HepG2 (cell line): Measurements from ENCODE around the gene PTMA. TPM values are rescaled to one million over a fixed set of nuclear protein-coding genes. Genes with fewer than 3 reads are reported as not detected.
A peak's percentile ranks its signal among the peaks of the same experiment; 100 is the strongest.

Experiments used
- AKAP8 ChIP-seq: sonication (generic); formaldehyde crosslinking; IDR thresholded peaks from 2 replicates; pipeline ENCODE4 v1.5.1; 2020; ENCODE audit warnings: mild to moderate bottlenecking, missing genetic modification reagents
- EZH2 ChIP-seq: conservative IDR thresholded peaks from 2 replicates; pipeline ENCODE4 v1.6.1; 2012; ENCODE audit warnings: mild to moderate bottlenecking, low read depth, low read length, moderate library complexity
- GZF1 ChIP-seq: sonication (generic); formaldehyde crosslinking; IDR thresholded peaks from 2 replicates; pipeline ENCODE4 v1.5.1; 2020; ENCODE audit warnings: mild to moderate bottlenecking, missing genetic modification reagents
- HIVEP1 ChIP-seq: sonication (generic); formaldehyde crosslinking; IDR thresholded peaks from 2 replicates; pipeline ENCODE4 v1.4.0; 2020; ENCODE audit warnings: mild to moderate bottlenecking, missing genetic modification reagents
- HNRNPH1 ChIP-seq: fragments of 200-400 bp; formaldehyde crosslinking; optimal IDR thresholded peaks from 2 replicates; pipeline ENCODE3; 2017; ENCODE audit warnings: mild to moderate bottlenecking, low read depth, low read length
- MAZ ChIP-seq, 2 experiments: sonication (generic) in 1 of 2; formaldehyde crosslinking in 1 of 2; IDR thresholded peaks; 2 replicates each; pipeline versions ENCODE4 v1.5.0 to v1.6.1; 2012 to 2020; ENCODE audit warnings: low read depth in 2 of 2, mild to moderate bottlenecking in 2 of 2, borderline replicate concordance in 1 of 2, improper control_type of control experiment in 1 of 2, low read length in 1 of 2, missing genetic modification reagents in 1 of 2, moderate library complexity in 1 of 2
- PRMT3 ChIP-seq: sonication (generic); formaldehyde crosslinking; IDR thresholded peaks from 2 replicates; pipeline ENCODE4 v1.8.1; 2022; ENCODE audit warnings: low read depth, mild to moderate bottlenecking, moderate library complexity, missing genetic modification reagents, borderline replicate concordance
- RFX1 ChIP-seq: fragments of 450-650 bp; IDR thresholded peaks from 2 replicates; pipeline ENCODE4 v1.6.1; 2017
- TRIM24 ChIP-seq: sonication (generic); formaldehyde crosslinking; IDR thresholded peaks from 2 replicates; pipeline ENCODE4 v1.8.0; 2022; ENCODE audit warnings: mild to moderate bottlenecking, missing genetic modification reagents
- ZNF451 ChIP-seq: sonication (generic); formaldehyde crosslinking; IDR thresholded peaks from 2 replicates; pipeline ENCODE4 v1.5.0; 2020; ENCODE audit warnings: mild to moderate bottlenecking, missing genetic modification reagents
- ZNF563 ChIP-seq: sonication (generic); formaldehyde crosslinking; IDR thresholded peaks from 2 replicates; pipeline ENCODE4 v1.8.0; 2022; ENCODE audit warnings: mild to moderate bottlenecking, moderate library complexity, missing genetic modification reagents
- ZNF572 ChIP-seq: sonication (generic); formaldehyde crosslinking; IDR thresholded peaks from 2 replicates; pipeline ENCODE4 v1.5.1; 2020; ENCODE audit warnings: mild to moderate bottlenecking, missing genetic modification reagents
- ZNF598 ChIP-seq: sonication (generic); formaldehyde crosslinking; IDR thresholded peaks from 2 replicates; pipeline ENCODE4 v1.5.1; 2020; ENCODE audit warnings: mild to moderate bottlenecking, missing genetic modification reagents, borderline replicate concordance
- ZNF614 ChIP-seq: IDR thresholded peaks from 2 replicates; pipeline ENCODE4 v1.6.1; 2018; ENCODE audit warnings: missing biosample characterization, missing genetic modification reagents, inconsistent platforms, borderline replicate concordance
- polyA plus RNA-seq, 8 experiments: library from polyadenylated mRNA; depleted of rRNA in 3 of 8; stranded (reverse) in 7 of 8; unstranded in 1 of 8; fragments of >200 nt; fragmentation: Illumina TruSeq in 4 of 8; extraction: Trizol in 4 of 8; gene quantifications; 2 replicates each; pipeline versions ENCODE4 v1.2.1 to v1.2.3, GENCODE V29; 2011 to 2016; ENCODE audit warnings: low read depth in 4 of 8, missing spikeins in 1 of 8, mixed read lengths in 1 of 8; ENCODE audit not compliant: insufficient read depth in 1 of 8
- total RNA-seq, 5 experiments: library from RNA; depleted of rRNA; stranded (reverse); fragments of >200 nt; fragmentation: Illumina TruSeq; extraction: Trizol; gene quantifications; 2 replicates each; pipeline ENCODE4 v1.2.3, GENCODE V29; 2016; ENCODE audit warnings: low read depth in 1 of 5
- TF ChIP-seq, protein P1 (sequence below): sonication (generic); formaldehyde crosslinking; IDR thresholded peaks from 2 replicates; pipeline ENCODE4 v1.4.0; 2020; ENCODE audit warnings: missing genetic modification reagents, mild to moderate bottlenecking, borderline replicate concordance
- TF ChIP-seq, protein P2 (sequence below): sonication (generic); formaldehyde crosslinking; IDR thresholded peaks from 2 replicates; pipeline ENCODE4 v1.9.0; 2022; ENCODE audit warnings: low read depth, missing genetic modification reagents
- TF ChIP-seq, protein P3 (sequence below): sonication (generic); formaldehyde crosslinking; IDR thresholded peaks from 2 replicates; pipeline ENCODE4 v1.4.0; 2020; ENCODE audit warnings: missing genetic modification reagents, borderline replicate concordance
- TF ChIP-seq, protein P4 (sequence below): sonication (generic); formaldehyde crosslinking; IDR thresholded peaks from 2 replicates; pipeline ENCODE4 v1.4.0; 2020; ENCODE audit warnings: missing genetic modification reagents, mild to moderate bottlenecking, borderline replicate concordance

PTMA gene
- total and polyA plus RNA-seq, 2 of the 13 experiments (the other 11 are each of a cell fraction or from before 2014, with no cell fraction given) = 190 to 1,086 TPM

DNA sequence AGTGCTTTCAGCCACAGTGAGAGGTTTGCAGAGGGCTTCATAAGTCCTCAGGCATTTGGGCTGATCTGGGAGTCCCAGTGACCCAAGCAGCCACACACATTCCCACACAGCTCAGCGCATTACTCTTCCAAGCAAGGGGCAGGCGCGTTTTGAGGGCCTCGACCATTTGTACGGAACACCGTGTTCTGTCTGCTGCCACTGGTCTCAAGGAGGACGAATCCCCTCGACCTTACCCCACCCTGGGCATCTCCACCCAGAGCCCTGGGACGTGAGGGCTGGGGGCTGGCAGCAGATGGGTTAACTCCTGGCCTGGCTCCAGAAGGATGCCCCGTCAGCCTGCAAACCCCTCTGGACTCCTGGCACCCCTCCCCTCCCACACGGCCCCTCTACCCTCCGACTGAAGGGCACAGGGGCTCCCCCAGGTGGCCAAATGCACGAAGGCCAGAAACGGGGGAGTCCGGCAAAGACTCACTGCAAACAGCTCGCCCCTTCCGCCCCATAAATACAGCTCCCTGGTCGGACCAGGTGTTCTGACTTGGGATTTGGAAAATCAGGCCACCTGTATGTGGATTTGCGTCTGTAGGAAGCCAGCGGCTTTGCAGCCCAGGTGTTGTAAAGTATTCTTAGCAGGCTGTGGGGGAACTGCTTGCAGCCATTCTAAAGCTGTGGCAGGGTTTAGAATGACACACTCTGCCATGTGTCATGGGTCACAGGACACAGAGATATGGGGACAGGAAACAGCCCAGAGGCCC is 33.6 kb upstream of the PTMA start (continued):
- TF ChIP-seq, protein P1, sequence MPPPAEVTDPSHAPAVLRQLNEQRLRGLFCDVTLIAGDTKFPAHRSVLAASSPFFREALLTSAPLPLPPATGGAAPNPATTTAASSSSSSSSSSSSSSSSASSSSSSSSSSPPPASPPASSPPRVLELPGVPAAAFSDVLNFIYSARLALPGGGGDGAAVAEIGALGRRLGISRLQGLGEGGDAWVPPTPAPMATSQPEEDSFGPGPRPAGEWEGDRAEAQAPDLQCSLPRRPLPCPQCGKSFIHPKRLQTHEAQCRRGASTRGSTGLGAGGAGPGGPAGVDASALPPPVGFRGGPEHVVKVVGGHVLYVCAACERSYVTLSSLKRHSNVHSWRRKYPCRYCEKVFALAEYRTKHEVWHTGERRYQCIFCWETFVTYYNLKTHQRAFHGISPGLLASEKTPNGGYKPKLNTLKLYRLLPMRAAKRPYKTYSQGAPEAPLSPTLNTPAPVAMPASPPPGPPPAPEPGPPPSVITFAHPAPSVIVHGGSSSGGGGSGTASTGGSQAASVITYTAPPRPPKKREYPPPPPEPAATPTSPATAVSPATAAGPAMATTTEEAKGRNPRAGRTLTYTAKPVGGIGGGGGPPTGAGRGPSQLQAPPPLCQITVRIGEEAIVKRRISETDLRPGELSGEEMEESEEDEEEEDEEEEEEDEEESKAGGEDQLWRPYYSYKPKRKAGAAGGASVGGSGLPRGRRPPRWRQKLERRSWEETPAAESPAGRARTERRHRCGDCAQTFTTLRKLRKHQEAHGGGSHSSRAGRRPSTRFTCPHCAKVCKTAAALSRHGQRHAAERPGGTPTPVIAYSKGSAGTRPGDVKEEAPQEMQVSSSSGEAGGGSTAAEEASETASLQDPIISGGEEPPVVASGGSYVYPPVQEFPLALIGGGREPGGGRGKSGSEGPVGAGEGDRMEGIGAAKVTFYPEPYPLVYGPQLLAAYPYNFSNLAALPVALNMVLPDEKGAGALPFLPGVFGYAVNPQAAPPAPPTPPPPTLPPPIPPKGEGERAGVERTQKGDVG = no peak
- TF ChIP-seq PRMT3 (CRISPR knock-in tag) = no peak
- TF ChIP-seq EZH2 = no peak
- TF ChIP-seq, protein P2, sequence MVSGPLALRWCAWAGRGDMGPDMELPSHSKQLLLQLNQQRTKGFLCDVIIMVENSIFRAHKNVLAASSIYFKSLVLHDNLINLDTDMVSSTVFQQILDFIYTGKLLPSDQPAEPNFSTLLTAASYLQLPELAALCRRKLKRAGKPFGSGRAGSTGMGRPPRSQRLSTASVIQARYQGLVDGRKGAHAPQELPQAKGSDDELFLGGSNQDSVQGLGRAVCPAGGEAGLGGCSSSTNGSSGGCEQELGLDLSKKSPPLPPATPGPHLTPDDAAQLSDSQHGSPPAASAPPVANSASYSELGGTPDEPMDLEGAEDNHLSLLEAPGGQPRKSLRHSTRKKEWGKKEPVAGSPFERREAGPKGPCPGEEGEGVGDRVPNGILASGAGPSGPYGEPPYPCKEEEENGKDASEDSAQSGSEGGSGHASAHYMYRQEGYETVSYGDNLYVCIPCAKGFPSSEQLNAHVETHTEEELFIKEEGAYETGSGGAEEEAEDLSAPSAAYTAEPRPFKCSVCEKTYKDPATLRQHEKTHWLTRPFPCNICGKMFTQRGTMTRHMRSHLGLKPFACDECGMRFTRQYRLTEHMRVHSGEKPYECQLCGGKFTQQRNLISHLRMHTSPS = no peak
- no peak for TF ChIP-seq GZF1
- TF ChIP-seq RFX1 = no peak
- TF ChIP-seq HNRNPH1 = no peak
- TF ChIP-seq ZNF451 (CRISPR knock-in tag) = no peak
- no peak; the same call in 1 of the 2 replicates for TF ChIP-seq HIVEP1 (CRISPR knock-in tag)
- TF ChIP-seq, protein P3, sequence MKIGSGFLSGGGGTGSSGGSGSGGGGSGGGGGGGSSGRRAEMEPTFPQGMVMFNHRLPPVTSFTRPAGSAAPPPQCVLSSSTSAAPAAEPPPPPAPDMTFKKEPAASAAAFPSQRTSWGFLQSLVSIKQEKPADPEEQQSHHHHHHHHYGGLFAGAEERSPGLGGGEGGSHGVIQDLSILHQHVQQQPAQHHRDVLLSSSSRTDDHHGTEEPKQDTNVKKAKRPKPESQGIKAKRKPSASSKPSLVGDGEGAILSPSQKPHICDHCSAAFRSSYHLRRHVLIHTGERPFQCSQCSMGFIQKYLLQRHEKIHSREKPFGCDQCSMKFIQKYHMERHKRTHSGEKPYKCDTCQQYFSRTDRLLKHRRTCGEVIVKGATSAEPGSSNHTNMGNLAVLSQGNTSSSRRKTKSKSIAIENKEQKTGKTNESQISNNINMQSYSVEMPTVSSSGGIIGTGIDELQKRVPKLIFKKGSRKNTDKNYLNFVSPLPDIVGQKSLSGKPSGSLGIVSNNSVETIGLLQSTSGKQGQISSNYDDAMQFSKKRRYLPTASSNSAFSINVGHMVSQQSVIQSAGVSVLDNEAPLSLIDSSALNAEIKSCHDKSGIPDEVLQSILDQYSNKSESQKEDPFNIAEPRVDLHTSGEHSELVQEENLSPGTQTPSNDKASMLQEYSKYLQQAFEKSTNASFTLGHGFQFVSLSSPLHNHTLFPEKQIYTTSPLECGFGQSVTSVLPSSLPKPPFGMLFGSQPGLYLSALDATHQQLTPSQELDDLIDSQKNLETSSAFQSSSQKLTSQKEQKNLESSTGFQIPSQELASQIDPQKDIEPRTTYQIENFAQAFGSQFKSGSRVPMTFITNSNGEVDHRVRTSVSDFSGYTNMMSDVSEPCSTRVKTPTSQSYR (CRISPR knock-in tag) = no peak
- TF ChIP-seq ZNF614 (CRISPR knock-in tag) = no peak; the same call in 1 of the 2 replicates
- TF ChIP-seq MAZ (IDR thresholded peaks at IDR 0.05; ENCODE audit: borderline replicate concordance, low read depth, low read length) = peak; percentile 74
- TF ChIP-seq MAZ (CRISPR knock-in tag; IDR thresholded peaks at IDR 0.05; ENCODE audit: low read depth) = peak; percentile 64; the same call in 1 of the 2 replicates
- no peak for TF ChIP-seq ZNF598
- no peak for TF ChIP-seq ZNF572 (CRISPR knock-in tag)
- TF ChIP-seq AKAP8 = no peak
- no peak for TF ChIP-seq TRIM24
- TF ChIP-seq, protein P4, sequence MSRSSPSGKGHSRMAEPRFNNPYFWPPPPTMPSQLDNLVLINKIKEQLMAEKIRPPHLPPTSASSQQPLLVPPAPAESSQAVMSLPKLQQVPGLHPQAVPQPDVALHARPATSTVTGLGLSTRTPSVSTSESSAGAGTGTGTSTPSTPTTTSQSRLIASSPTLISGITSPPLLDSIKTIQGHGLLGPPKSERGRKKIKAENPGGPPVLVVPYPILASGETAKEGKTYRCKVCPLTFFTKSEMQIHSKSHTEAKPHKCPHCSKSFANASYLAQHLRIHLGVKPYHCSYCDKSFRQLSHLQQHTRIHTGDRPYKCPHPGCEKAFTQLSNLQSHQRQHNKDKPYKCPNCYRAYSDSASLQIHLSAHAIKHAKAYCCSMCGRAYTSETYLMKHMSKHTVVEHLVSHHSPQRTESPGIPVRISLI (CRISPR knock-in tag) = 0 out of 2 replicates have a peak, but pooled peaks have one; percentile 15
- 0 out of 2 replicates have a peak, but pooled peaks have one; percentile 29 for TF ChIP-seq ZNF563 (CRISPR knock-in tag)
